T-cell (primary cell): ENCODE data around the gene SCO2. TPM values are rescaled to one million over a fixed set of nuclear protein-coding genes. Genes with fewer than 3 reads are reported as not detected.

ENCODE experiments used
- ATAC-seq, 4 experiments: fragments of 200-7000 bp in 3 of 4; fragments of 150-1000 bp in 1 of 4; cut with Tn5 transposase; replicated peaks in 1 of 4; 1 replicate in 3 of 4; 2 replicates in 1 of 4; pipeline ENCODE4 v1.10.0; 2021; ENCODE audit warnings: moderate library complexity in 3 of 4, mild to moderate bottlenecking in 2 of 4, moderate number of reproducible peaks in 1 of 4
- CTCF ChIA-PET, 2 donors: fragments of 300-600 bp; sonication (Branson Sonifier 250); formaldehyde crosslinking; loops; one replicate each; lab custom pipeline; 2022; ENCODE audit warnings: antibody characterized with exemption in 2 of 2; lab: Charles Lee
- POLR2A ChIA-PET, 2 donors: fragments of 300-600 bp; sonication (Branson Sonifier 250); formaldehyde crosslinking; loops; one replicate each; lab custom pipeline; 2022; ENCODE audit warnings: antibody characterized with exemption in 2 of 2; lab: Charles Lee
- DNase-seq, 35 experiments: peaks; one replicate each; pipeline versions ENCODE4 v3.0.0 to v3.0.0-alpha.2; 2013 to 2023
- H3K27ac ChIP-seq: one replicate; pipeline ENCODE4 v1.5.1; 2013; ENCODE audit warnings: low read length
- H3K27me3 ChIP-seq, 2 experiments: replicated peaks in 1 of 2; 1 replicate in 1 of 2; 2 replicates in 1 of 2; pipeline versions ENCODE4 v1.6.1 to v1.7.0; 2013; ENCODE audit warnings: low read length in 1 of 2, mixed read lengths in 1 of 2; ENCODE audit not compliant: control insufficient read depth in 2 of 2, insufficient read depth in 2 of 2; ENCODE audit errors: extremely low read depth in 1 of 2
- H3K36me3 ChIP-seq, 2 donors: 1 replicate in 1 of 2; 2 replicates in 1 of 2; pipeline versions ENCODE4 v1.6.1 to v1.7.0; 2013; ENCODE audit warnings: low read length in 1 of 2; ENCODE audit not compliant: control insufficient read depth in 2 of 2, insufficient read depth in 1 of 2; ENCODE audit errors: extremely low read depth in 1 of 2
- H3K4me1 ChIP-seq, 2 experiments: 1 replicate in 1 of 2; 2 replicates in 1 of 2; pipeline versions ENCODE4 v1.6.1 to v1.7.0; 2013; ENCODE audit warnings: low read length in 2 of 2, mixed read lengths in 1 of 2; ENCODE audit not compliant: insufficient read depth in 2 of 2, control insufficient read depth in 1 of 2; ENCODE audit errors: extremely low read depth in 1 of 2
- H3K4me3 ChIP-seq, 2 donors: 1 replicate in 1 of 2; 2 replicates in 1 of 2; pipeline versions ENCODE4 v1.5.1 to v1.7.0; 2013; ENCODE audit warnings: mild to moderate bottlenecking in 2 of 2, low read length in 1 of 2, moderate library complexity in 1 of 2; ENCODE audit not compliant: control insufficient read depth in 1 of 2; ENCODE audit errors: extremely low read depth in 1 of 2
- H3K9me3 ChIP-seq: 2 replicates; pipeline ENCODE4 v1.7.0; 2013
- H3K27ac Mint-ChIP-seq, 2 donors: one replicate each; pipeline ENCODE4 v1.8.0; 2020 to 2021; ENCODE audit warnings: mild to moderate bottlenecking in 2 of 2, mixed read lengths in 2 of 2
- H3K27me3 Mint-ChIP-seq, 2 donors: one replicate each; pipeline ENCODE4 v1.8.0; 2021 to 2022; ENCODE audit warnings: mixed read lengths in 2 of 2
- H3K36me3 Mint-ChIP-seq: one replicate; pipeline ENCODE4 v1.8.0; 2021; ENCODE audit warnings: mixed read lengths
- H3K4me1 Mint-ChIP-seq, 3 donors: one replicate each; pipeline ENCODE4 v1.8.0; 2020 to 2022; ENCODE audit warnings: mixed read lengths in 3 of 3, mild to moderate bottlenecking in 1 of 3
- H3K4me3 Mint-ChIP-seq, 3 donors: one replicate each; pipeline ENCODE4 v1.8.0; 2020 to 2022; ENCODE audit warnings: mild to moderate bottlenecking in 3 of 3, mixed read lengths in 3 of 3, moderate library complexity in 3 of 3
- H3K9me3 Mint-ChIP-seq, 3 donors: one replicate each; pipeline ENCODE4 v1.8.0; 2020 to 2022; ENCODE audit warnings: mixed read lengths in 3 of 3
- WGBS: methylation state at CpG from one replicate; pipeline ENCODE4 v1.1.5; 2013; ENCODE audit warnings: missing lambda C conversion rate; ENCODE audit not compliant: insufficient coverage; 5-methylcytosine and 5-hydroxymethylcytosine counted together
- total RNA-seq, 35 experiments: library from RNA in 6 of 35; stranded (reverse) in 6 of 35; fragments of 120-200 nt in 1 of 35; gene quantifications; one replicate each; pipeline versions ENCODE4 v1.2.1 to v1.2.4 and lab custom pipeline; 2013 to 2026

The SCO2 gene
- total RNA-seq, 5 donors from 2014 or later (not counting 1 experiment from before 2014, with no cell fraction given): 3.3 to 5.6 (median 4.0) TPM

GRCh38 chr22:50505276-50505775, 20.1 kb downstream of the SCO2 start:
- Mint-ChIP-seq H3K4me3 (peak overlapping the region in 1 of 3 donors; percentile 94), H3K27me3 (no peaks in the 10 kb centered on the region)

GRCh38 chr22:50504369-50505211, 20.8 kb downstream of the SCO2 start:
- Mint-ChIP-seq H3K27me3 (no peaks in the 10 kb centered on the region), H3K4me1 (peaks cover 18 to 23% (median 20%) of the 10 kb centered on the region in 3 donors), H3K27ac (no peak overlapping the region), H3K9me3 (no peaks in the 10 kb centered on the region), H3K36me3 (no peaks in the 10 kb centered on the region), H3K4me3 (no peak overlapping the region)
- Histone ChIP-seq H3K4me3 (no peak overlapping the region), H3K27ac (no peak overlapping the region), H3K9me3 (no peaks in the 10 kb centered on the region), H3K36me3 (peaks cover 13 to 33% of the 10 kb centered on the region in 2 donors), H3K27me3 (no peaks in the 10 kb centered on the region), H3K4me1 (peaks cover 15 to 30% of the 10 kb centered on the region in 2 experiments)
- CTCF ChIA-PET: no interaction called here
- DNase-seq (no peak), ATAC-seq (no peak)
- WGBS: 92% methylated on average over 33 of the region's 44 CpGs
- POLR2A ChIA-PET: interaction anchor here in 1 of 2 donors (0.5 kb wide), 1 partner anchor 139 kb away, joined by 6 read pairs; no protein-coding TSS in a partner anchor

More at GRCh38 chr22:50505276-50505775, 20.1 kb downstream of the SCO2 start:
- no peaks in the 10 kb centered on the region for H3K9me3 Mint-ChIP-seq
- Histone ChIP-seq H3K27ac (no peak overlapping the region), H3K9me3 (no peaks in the 10 kb centered on the region), H3K4me1 (peaks cover 15 to 30% of the 10 kb centered on the region in 2 experiments), H3K4me3 (no peak overlapping the region), H3K36me3 (peaks cover 13 to 33% of the 10 kb centered on the region in 2 donors), H3K27me3 (no peaks in the 10 kb centered on the region)
- ChIA-PET CTCF (no interaction called here), POLR2A (interaction anchor here in 1 of 2 donors (0.5 kb wide), 1 partner anchor 139 kb away, joined by 6 read pairs; no protein-coding TSS in a partner anchor)
- H3K36me3 Mint-ChIP-seq: no peaks in the 10 kb centered on the region
- no peak for DNase-seq
- no peak for ATAC-seq
- H3K27ac Mint-ChIP-seq: no peak overlapping the region
- peaks cover 20 to 24% (median 21%) of the 10 kb centered on the region in 3 donors for H3K4me1 Mint-ChIP-seq
- 95% methylated on average over 10 of the region's 14 CpGs for WGBS

- ChIA-PET CTCF (no interaction called here), POLR2A (no interaction called here)
- DNase-seq (no peak), ATAC-seq (no peak)
- H3K27ac ChIP-seq: no peak overlapping the region
- no peaks in the 10 kb centered on the region for H3K9me3 Mint-ChIP-seq
- H3K27me3 ChIP-seq: no peaks in the 10 kb centered on the region
- H3K27me3 Mint-ChIP-seq: no peaks in the 10 kb centered on the region
- H3K4me3 Mint-ChIP-seq: no peak overlapping the region
- peaks cover 8 to 13% (median 12%) of the 10 kb centered on the region in 3 donors for H3K4me1 Mint-ChIP-seq
- H3K27ac Mint-ChIP-seq: no peak overlapping the region
- peaks cover 7 to 28% of the 10 kb centered on the region in 2 experiments for H3K4me1 ChIP-seq
- H3K36me3 Mint-ChIP-seq: no peaks in the 10 kb centered on the region
- peaks cover 13 to 33% of the 10 kb centered on the region in 2 donors for H3K36me3 ChIP-seq
- H3K4me3 ChIP-seq: no peak overlapping the region
- no peaks in the 10 kb centered on the region for H3K9me3 ChIP-seq
- WGBS: 96% methylated on average over 19 of the region's 26 CpGs
These were observed 21.8 kb downstream of the SCO2 start for GRCh38 chr22:50503475-50504145.

GRCh38 chr22:50502628-50503474, 22.5 kb downstream of the SCO2 start:
- no peak overlapping the region for H3K4me3 Mint-ChIP-seq
- H3K36me3 ChIP-seq: peaks cover 13 to 33% of the 10 kb centered on the region in 2 donors
- ChIA-PET POLR2A (no interaction called here), CTCF (interaction anchor here in 1 of 2 donors (1.1 kb wide), 1 partner anchor 250 kb away, joined by 3 read pairs; no protein-coding TSS in a partner anchor)
- no peaks in the 10 kb centered on the region for H3K27me3 Mint-ChIP-seq
- H3K4me3 ChIP-seq: no peak overlapping the region
- H3K27me3 ChIP-seq: no peaks in the 10 kb centered on the region
- no peaks in the 10 kb centered on the region for H3K36me3 Mint-ChIP-seq
- H3K9me3 Mint-ChIP-seq: no peaks in the 10 kb centered on the region
- H3K9me3 ChIP-seq: no peaks in the 10 kb centered on the region
- no peak for ATAC-seq
- peaks cover 9 to 11% (median 9%) of the 10 kb centered on the region in 3 donors for H3K4me1 Mint-ChIP-seq
- peaks cover 4 to 33% of the 10 kb centered on the region in 2 experiments for H3K4me1 ChIP-seq
- no peak overlapping the region for H3K27ac Mint-ChIP-seq
- no peak overlapping the region for H3K27ac ChIP-seq
- DNase-seq: no peak
- 96% methylated on average over 19 of the region's 24 CpGs for WGBS

- H3K36me3 Mint-ChIP-seq: no peaks in the 10 kb centered on the region
- no peak overlapping the region for H3K27ac ChIP-seq
- H3K4me1 ChIP-seq: peaks cover 4 to 31% of the 10 kb centered on the region in 2 experiments
- no peaks in the 10 kb centered on the region for H3K27me3 Mint-ChIP-seq
- H3K27me3 ChIP-seq: no peaks in the 10 kb centered on the region
- no peaks in the 10 kb centered on the region for H3K9me3 Mint-ChIP-seq
- ChIA-PET CTCF (interaction anchor here in 1 of 2 donors (1.1 kb wide), 1 partner anchor 250 kb away, joined by 3 read pairs; no protein-coding TSS in a partner anchor), POLR2A (no interaction called here)
- peaks cover 13 to 33% of the 10 kb centered on the region in 2 donors for H3K36me3 ChIP-seq
- H3K9me3 ChIP-seq: no peaks in the 10 kb centered on the region
- H3K4me3 Mint-ChIP-seq: no peak overlapping the region
- H3K27ac Mint-ChIP-seq: no peak overlapping the region
- H3K4me1 Mint-ChIP-seq: peaks cover 5 to 7% (median 7%) of the 10 kb centered on the region in 3 donors
- WGBS: 92% methylated on average over 6 of the region's 6 CpGs
- ATAC-seq (no peak), DNase-seq (no peak)
- no peak overlapping the region for H3K4me3 ChIP-seq
These were observed 23.3 kb downstream of the SCO2 start for GRCh38 chr22:50502096-50502495.
